GM21515 (cell line): ENCODE measurements around the gene TESK2.

Experiments used
- ATAC-seq: cut with Tn5 transposase; IDR thresholded peaks from one replicate; pipeline ENCODE4 v1.9.1; 2021; ENCODE audit not compliant: unreplicated experiment

Gene TESK2

GRCh38 chr1:45340816-45341466, 150.0 kb downstream of the TESK2 start:
- ATAC-seq: no peak

- peak; percentile 76 for ATAC-seq
Measured at GRCh38 chr1:45339789-45340558, 151.0 kb downstream of the TESK2 start, which contains the start of the genes MUTYH and TOE1. Gene MUTYH, minus strand, starts transcription at chr1:45340440. Its CDS starts 5,935 bp downstream, at chr1:45334505. Gene TOE1, plus strand, starts transcription at chr1:45340170. Its CDS starts 83 bp downstream, at chr1:45340253.

DNA sequence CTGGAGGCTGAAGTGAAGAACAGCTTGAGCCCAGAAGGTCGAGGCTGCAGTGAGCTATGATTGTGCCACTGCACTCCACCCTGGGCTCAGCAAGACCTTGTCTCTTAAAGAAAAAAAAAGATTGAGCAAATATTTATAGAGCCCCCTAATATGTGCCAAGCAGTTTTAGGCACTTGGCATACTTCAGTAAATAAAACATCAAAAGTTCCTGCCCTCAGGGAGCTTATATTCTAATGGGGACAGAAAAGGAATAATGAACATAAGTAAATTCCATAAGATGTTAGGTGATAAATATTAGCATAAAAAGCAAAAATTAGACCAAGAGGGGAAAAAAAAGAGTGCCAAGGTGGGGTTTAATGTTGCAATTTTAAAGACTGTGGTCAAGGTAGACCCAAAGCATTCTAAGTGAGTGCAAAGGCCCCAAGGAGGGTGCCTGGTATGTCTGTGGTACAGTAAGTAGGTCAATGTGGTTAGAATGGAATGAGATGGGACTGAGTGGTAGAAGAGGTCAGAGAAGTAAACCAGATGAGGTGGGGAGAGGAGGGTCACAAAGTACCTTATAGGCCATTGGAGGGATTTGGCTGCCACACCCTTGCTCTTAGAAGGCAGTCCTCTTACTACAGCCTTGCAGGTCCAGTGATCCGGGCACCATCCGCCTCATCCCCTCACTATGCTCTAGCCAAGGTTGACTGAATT, 153.2 kb downstream of the TESK2 start:
- no peak for ATAC-seq

- ATAC-seq: no peak
Measured at GRCh38 chr1:45335855-45336324, 155.1 kb downstream of the TESK2 start.

DNA sequence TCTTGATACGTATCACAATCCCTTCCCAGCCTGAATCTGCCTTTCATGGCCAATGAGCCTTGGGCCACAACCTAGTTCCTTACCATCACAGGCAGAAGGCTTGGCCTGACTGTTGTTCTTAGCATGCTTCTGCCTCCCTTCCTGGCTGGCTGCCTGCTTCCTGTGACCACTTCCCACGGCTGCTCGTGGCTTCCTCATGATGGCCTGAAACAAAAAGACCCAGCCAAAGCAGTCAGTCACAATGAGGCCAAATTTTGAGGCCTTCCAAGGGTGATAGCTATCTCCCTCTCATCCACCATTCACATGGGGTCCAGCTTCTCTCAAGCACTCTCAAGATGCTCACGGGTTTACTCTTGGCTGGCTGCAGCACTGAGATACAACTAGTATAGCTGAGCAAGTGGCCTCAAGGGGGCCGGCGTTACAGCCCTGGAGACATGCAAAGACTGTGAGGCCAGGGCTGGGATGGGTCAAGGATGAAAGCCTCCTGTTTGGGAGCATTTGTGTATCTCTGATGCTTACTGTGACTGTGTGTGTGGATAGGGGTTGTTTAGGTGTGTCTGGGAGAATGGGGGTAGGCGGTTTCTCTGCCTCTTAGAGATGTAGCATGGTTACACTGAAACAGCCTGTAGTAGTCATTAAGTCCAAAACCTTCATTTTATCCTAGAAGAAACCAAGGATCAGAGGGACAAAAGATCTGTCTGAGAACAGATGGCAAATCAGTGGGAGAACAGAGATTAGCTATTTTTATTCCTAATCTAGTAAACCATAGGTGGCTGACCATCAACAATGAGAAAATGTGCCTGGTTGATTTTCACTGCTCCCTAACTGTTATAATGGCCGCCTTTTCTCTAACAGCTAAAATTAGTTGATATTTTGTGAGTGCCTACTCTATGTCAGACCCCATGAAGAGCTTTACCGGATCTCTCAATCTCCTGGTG, 156.4 kb downstream of the TESK2 start:
- ATAC-seq: no peak

DNA sequence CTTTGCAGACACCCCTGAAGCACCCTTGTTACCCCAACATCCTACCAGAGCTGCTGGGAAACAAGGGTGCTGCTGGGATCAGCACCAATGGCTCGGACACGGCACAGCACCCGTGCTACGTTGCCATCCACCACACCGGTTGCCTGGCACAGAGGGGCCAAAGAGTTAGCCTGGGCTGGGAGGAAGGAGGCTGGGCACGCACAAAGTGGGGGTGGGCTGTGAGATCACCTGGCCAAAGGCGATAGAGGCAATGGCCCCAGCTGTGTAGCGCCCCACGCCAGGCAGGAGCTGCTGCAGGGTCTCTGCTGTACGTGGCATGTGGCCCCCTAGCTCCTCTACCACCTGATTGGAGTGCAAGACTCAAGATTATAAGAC, 158.6 kb downstream of the TESK2 start:
- ATAC-seq: no peak

- no peak for ATAC-seq
Measured at GRCh38 chr1:45331436-45332345, 159.3 kb downstream of the TESK2 start.

DNA sequence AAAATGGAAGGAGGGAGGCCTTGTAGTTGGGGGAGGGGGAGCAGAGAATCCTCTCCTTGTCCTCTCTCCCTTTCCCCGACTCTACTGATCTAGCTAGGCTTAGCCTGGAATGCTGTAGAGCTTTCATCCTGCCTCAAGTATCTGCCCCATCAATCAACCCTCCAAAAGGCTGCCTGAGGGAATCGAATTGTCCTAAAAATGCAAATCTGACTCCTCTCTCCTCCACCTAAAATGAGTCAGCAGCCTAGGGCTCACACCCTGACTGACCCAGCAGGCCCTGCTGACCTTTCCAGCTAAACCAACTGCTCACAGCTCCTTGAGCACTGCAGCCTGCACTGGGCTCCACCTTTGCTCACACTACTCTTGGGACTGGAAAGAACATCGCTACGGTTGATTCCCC, 161.5 kb downstream of the TESK2 start:
- no peak for ATAC-seq

GRCh38 chr1:45328680-45329079, 162.3 kb downstream of the TESK2 start:
- ATAC-seq: no peak

DNA sequence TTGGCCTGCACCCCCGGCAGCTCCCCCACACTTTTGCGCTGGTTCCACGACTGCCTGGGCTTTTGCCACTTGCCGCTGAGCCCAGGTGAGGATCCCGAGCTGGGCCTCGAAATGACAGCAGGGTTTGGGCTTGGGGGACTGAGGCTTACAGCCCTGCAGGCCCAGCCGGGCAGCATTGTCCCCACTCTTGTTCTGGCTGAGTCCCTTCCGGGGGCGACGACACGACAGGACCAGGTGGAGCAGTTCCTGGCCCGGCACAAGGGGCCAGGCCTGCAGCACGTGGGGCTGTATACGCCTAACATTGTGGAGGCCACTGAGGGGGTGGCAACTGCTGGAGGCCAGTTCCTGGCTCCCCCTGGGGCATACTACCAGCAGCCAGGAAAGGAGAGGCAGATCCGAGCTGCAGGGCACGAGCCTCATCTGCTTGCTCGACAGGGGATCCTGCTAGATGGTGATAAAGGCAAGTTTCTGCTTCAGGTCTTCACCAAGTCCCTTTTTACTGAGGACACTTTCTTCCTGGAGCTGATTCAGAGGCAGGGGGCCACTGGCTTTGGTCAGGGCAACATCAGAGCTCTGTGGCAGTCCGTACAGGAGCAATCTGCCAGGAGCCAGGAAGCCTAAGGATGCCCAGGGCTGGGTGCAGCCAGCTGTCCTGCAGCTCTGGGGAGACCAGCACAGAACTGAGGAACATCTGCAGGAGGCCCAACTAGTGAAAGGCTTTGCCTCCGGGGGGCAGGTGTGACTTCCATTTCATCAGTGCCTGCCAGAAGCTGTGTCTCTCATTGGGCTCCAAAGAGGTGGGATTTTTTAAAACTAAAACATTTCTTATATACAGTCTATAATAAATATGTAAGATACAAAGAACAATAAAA, 163.1 kb downstream of the TESK2 start:
- no peak for ATAC-seq

GRCh38 chr1:45326627-45327623, 164.0 kb downstream of the TESK2 start, which contains the start of gene HPDL:
Gene HPDL, plus strand, starts transcription at chr1:45326895. Its CDS starts 254 bp downstream, at chr1:45327149.
- no peak for ATAC-seq

- no peak for ATAC-seq
Measured at GRCh38 chr1:45325851-45326506, 165.0 kb downstream of the TESK2 start.

GRCh38 chr1:45322486-45323040, 168.4 kb downstream of the TESK2 start:
- no peak for ATAC-seq

DNA sequence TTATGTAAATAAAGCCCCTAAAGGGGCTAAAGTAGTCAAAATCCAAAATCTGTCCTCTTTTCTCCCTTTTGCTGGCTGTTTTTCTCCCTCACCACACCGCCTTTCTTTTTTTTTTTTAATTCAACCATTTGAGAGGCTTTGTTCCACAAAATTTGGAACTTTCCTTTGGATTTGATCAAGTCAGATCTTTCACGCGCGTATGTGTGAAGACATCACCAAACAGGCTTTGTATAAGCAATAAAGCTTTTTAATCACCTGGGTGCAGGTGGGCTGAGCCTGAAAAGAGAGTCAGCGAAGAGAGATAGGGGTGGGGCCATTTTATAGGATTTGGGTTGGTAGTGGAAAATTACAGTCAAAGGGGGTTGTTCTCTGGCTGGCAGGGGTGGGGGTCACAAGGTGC, 169.5 kb downstream of the TESK2 start:
- no peak for ATAC-seq

DNA sequence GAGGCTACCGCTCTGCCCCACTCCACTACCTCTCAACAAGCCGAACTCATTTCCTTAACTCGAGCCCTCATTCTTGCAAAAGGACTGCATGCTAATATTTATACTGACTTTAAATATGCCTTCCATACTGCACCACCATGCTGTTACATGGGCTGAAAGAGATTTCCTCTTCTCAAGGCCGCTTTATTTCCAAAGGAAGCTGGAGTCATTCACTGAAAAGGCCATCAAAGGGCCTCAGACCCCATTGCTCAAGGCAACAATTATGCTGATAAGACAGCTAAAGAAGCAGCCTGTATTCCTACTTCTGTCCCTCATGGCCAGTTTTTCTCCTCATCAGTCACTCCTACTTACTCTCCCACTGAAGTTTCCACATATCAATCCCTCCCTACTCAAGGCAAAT, 171.2 kb downstream of the TESK2 start:
- no peak for ATAC-seq

- ATAC-seq: no peak
Measured at GRCh38 chr1:45317166-45317565, 173.8 kb downstream of the TESK2 start.
